Endodermal cell (in vitro differentiated cells): ENCODE measurements around the gene TBL1X. TPM values are rescaled to one million over a fixed set of nuclear protein-coding genes. Genes with fewer than 3 reads are reported as not detected.

ENCODE experiments used
- DNase-seq: peaks from one replicate; pipeline ENCODE4 v3.0.0-alpha.2; 2017
- H3K27ac ChIP-seq: 2 replicates; pipeline ENCODE4 v1.5.1; 2013; ENCODE audit warnings: mild to moderate bottlenecking, low read depth, low read length, moderate library complexity
- H3K27me3 ChIP-seq: 2 replicates; pipeline ENCODE4 v1.6.1; 2013; ENCODE audit warnings: mild to moderate bottlenecking, low read length, moderate library complexity; ENCODE audit not compliant: insufficient read depth, control insufficient read depth, poor library complexity, severe bottlenecking
- H3K36me3 ChIP-seq: 2 replicates; pipeline ENCODE4 v1.7.0; 2013; ENCODE audit warnings: mild to moderate bottlenecking, low read length, moderate library complexity; ENCODE audit not compliant: control insufficient read depth, insufficient read depth
- H3K4me1 ChIP-seq: one replicate; pipeline ENCODE4 v1.7.0; 2013; ENCODE audit warnings: low read length; ENCODE audit not compliant: control insufficient read depth, insufficient read depth
- H3K4me3 ChIP-seq: 2 replicates; pipeline ENCODE4 v1.5.1; 2013; ENCODE audit warnings: mild to moderate bottlenecking, low read length, moderate library complexity
- H3K9ac ChIP-seq: 2 replicates; pipeline ENCODE4 v1.6.1; 2013; ENCODE audit warnings: mild to moderate bottlenecking, low read length, moderate library complexity; ENCODE audit not compliant: poor library complexity, severe bottlenecking; ENCODE audit errors: extremely low read depth
- H3K9me3 ChIP-seq: 2 replicates; pipeline ENCODE4 v1.6.1; 2013; ENCODE audit warnings: mild to moderate bottlenecking, low read length, moderate library complexity; ENCODE audit not compliant: control insufficient read depth
- H3K27ac Mint-ChIP-seq: 2 replicates; pipeline ENCODE4 v1.8.0; 2020; ENCODE audit warnings: mixed read lengths
- H3K27me3 Mint-ChIP-seq: 2 replicates; pipeline ENCODE4 v1.8.0; 2021; ENCODE audit warnings: mild to moderate bottlenecking, mixed read lengths; ENCODE audit not compliant: insufficient read depth
- H3K36me3 Mint-ChIP-seq: 2 replicates; pipeline ENCODE4 v1.8.0; 2020; ENCODE audit warnings: low read depth, mixed read lengths
- H3K4me1 Mint-ChIP-seq: 2 replicates; pipeline ENCODE4 v1.8.0; 2020; ENCODE audit warnings: mixed read lengths
- H3K4me3 Mint-ChIP-seq: 2 replicates; pipeline ENCODE4 v1.8.0; 2020; ENCODE audit warnings: mild to moderate bottlenecking, moderate library complexity, mixed read lengths
- H3K9me3 Mint-ChIP-seq: 2 replicates; pipeline ENCODE4 v1.8.0; 2020; ENCODE audit warnings: mild to moderate bottlenecking, mixed read lengths
- CTCF ChIP-seq: fragments of 200-600 bp; sonication (generic); conservative IDR thresholded peaks from 2 replicates; pipeline ENCODE4 v1.5.0; 2021; ENCODE audit warnings: antibody characterized with exemption, mild to moderate bottlenecking
- WGBS, 2 experiments: methylation state at CpG; one replicate each; pipeline versions ENCODE4 v1.1.5 to v1.1.7; 2013; ENCODE audit warnings: missing lambda C conversion rate in 2 of 2, mixed read lengths in 1 of 2; ENCODE audit not compliant: insufficient coverage in 1 of 2, insufficient read length in 1 of 2; 5-methylcytosine and 5-hydroxymethylcytosine counted together
- total RNA-seq, 2 donors: library from RNA; stranded (reverse); fragmentation: NEBNext Ultra II Directional in 1 of 2; extraction: Animal tissue kit (Norgen Biotek cat#: 25700) in 1 of 2; gene quantifications; 2 replicates in 1 of 2; 3 replicates in 1 of 2; pipeline ENCODE4 v1.2.1, GENCODE V29; 2021

TBL1X gene
- total RNA-seq, 2 donors from 2014 or later = 19.1 to 24.1 TPM

DNA sequence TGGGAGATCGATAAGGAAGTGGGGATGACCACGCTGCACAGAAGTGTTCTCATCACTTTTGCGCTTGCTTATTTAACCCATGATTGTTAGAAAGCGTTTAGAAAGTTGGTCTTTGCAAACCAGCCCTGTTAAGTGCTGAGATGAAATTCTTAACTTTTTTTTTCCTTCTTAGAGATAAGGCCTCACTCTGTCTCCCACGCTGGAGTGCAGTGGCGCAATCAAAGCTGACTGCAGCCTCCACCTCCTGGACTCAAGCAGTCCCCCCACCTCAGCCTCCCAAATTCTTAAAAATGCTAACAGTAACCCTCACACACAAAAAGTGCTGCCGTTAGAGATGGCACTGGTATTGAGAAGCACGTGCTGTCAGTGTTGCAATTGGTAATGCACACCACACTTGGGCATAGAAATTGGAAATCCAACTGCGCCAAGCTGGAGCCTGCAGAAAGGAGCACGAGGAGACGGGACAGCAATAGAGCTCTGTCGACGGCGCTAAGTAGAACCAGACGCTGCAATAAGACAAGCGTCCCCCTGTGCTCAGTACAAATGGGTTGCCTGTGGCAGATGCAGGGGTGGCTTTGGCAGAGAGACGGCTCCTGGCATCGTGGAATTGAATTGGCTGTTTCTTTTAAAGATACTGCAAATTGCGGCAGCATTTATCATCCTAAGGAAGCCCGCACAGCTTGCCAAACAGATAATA is 113.4 kb downstream of the TBL1X start:
- H3K4me1 Mint-ChIP-seq = peaks cover 3% of the 10 kb centered on the region
- peaks cover 68% of the 10 kb centered on the region for H3K9me3 Mint-ChIP-seq
- H3K27me3 ChIP-seq = no peaks in the 10 kb centered on the region
- no peak overlapping the region for H3K9ac ChIP-seq
- no peaks in the 10 kb centered on the region for H3K4me1 ChIP-seq
- H3K36me3 ChIP-seq = no peaks in the 10 kb centered on the region
- H3K4me3 Mint-ChIP-seq = no peak overlapping the region
- WGBS, 2 experiments = 91 to 100% methylated on average over 5 to 19 of the region's 20 CpGs
- no peak overlapping the region for H3K27ac ChIP-seq
- no peak for TF ChIP-seq CTCF
- DNase-seq = no peak
- H3K4me3 ChIP-seq = no peak overlapping the region
- peaks cover 6% of the 10 kb centered on the region for H3K36me3 Mint-ChIP-seq
- H3K27ac Mint-ChIP-seq = no peak overlapping the region
- no peaks in the 10 kb centered on the region for H3K9me3 ChIP-seq
- no peaks in the 10 kb centered on the region for H3K27me3 Mint-ChIP-seq

DNA sequence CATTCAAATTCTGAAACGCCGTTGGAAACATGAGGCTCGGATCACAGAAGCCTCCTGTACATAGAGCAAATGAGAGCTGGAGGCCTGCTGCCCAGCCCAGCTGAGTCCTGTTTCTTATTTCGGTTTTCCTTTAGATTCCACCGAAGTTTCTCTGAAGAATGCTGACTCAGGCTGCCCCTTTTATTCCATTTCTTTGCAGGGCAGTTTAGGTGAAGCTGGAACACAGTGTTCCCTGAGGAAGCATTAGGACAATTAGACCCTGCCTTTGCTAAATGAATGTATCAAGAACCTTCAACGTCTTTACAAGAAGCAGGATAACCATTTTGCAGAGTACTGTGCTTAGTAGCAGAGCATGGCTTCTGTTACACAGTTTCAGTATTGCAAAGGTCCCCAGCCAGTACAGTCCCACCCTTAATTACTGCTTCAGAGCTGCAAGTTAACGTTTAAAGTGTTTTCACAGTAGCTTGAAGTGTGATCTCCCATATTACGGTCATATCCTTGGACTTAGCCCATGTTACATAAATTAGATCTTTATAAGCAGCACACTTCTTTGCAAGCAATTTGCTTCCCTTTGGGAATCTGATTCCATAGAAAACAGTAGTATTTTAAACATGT is 117.0 kb downstream of the TBL1X start:
- Mint-ChIP-seq H3K4me3 (no peak overlapping the region), H3K4me1 (peaks cover 3% of the 10 kb centered on the region), H3K9me3 (peaks cover 67% of the 10 kb centered on the region), H3K36me3 (peaks cover 4% of the 10 kb centered on the region), H3K27ac (no peak overlapping the region), H3K27me3 (no peaks in the 10 kb centered on the region)
- no peak for TF ChIP-seq CTCF
- DNase-seq = no peak
- H3K9me3 ChIP-seq = no peaks in the 10 kb centered on the region
- no peak overlapping the region for H3K27ac ChIP-seq
- no peak overlapping the region for H3K9ac ChIP-seq
- 86 to 98% methylated on average over 7 to 8 of the region's 8 CpGs for WGBS, 2 experiments
- H3K27me3 ChIP-seq = no peaks in the 10 kb centered on the region
- H3K4me1 ChIP-seq = no peaks in the 10 kb centered on the region
- H3K36me3 ChIP-seq = no peaks in the 10 kb centered on the region
- H3K4me3 ChIP-seq = no peak overlapping the region

GRCh38 chrX:9582956-9583355 is 118.1 kb downstream of the TBL1X start:
- peaks cover 4% of the 10 kb centered on the region for H3K36me3 Mint-ChIP-seq
- Histone ChIP-seq H3K27ac (no peak overlapping the region), H3K27me3 (no peaks in the 10 kb centered on the region), H3K4me1 (no peaks in the 10 kb centered on the region), H3K4me3 (no peak overlapping the region), H3K9ac (no peak overlapping the region), H3K9me3 (no peaks in the 10 kb centered on the region), H3K36me3 (no peaks in the 10 kb centered on the region)
- H3K4me3 Mint-ChIP-seq = no peak overlapping the region
- no peaks in the 10 kb centered on the region for H3K27me3 Mint-ChIP-seq
- no peak for DNase-seq
- no peak for TF ChIP-seq CTCF
- 80% methylated on average over 3 of the region's 3 CpGs; no CpG with 5 or more reads in 1 of the 2 experiments for WGBS, 2 experiments
- peaks cover 59% of the 10 kb centered on the region for H3K9me3 Mint-ChIP-seq
- H3K27ac Mint-ChIP-seq = no peak overlapping the region
- H3K4me1 Mint-ChIP-seq = peaks cover 3% of the 10 kb centered on the region
